Activated CD8-positive, alpha-beta T cell treated with anti-CD3 and anti-CD28 coated beads for 36 hours (primary cell): ENCODE results near the gene TSPAN5. TPM values are rescaled to one million over a fixed set of nuclear protein-coding genes. Genes with fewer than 3 reads are reported as not detected.

ENCODE experiments used
- ATAC-seq: fragments of 200-7000 bp; cut with Tn5 transposase; one replicate; pipeline ENCODE4 v1.10.0; 2021; ENCODE audit warnings: mild to moderate bottlenecking, moderate library complexity
- CTCF ChIA-PET: fragments of 350-600 bp; sonication (Branson Sonifier 250); formaldehyde crosslinking; loops from one replicate; lab custom pipeline; 2021; ENCODE audit warnings: antibody characterized with exemption; lab: Charles Lee
- POLR2A ChIA-PET: fragments of 350-600 bp; sonication (Branson Sonifier 250); formaldehyde crosslinking; loops from one replicate; lab custom pipeline; 2021; ENCODE audit warnings: antibody characterized with exemption; lab: Charles Lee
- DNase-seq: peaks from one replicate; pipeline ENCODE4 v3.0.0-alpha.2; 2020
- H3K27ac Mint-ChIP-seq: one replicate; pipeline ENCODE4 v1.8.0; 2021; ENCODE audit warnings: mild to moderate bottlenecking, mixed read lengths
- H3K27me3 Mint-ChIP-seq: one replicate; pipeline ENCODE4 v1.8.0; 2021; ENCODE audit warnings: mixed read lengths
- H3K36me3 Mint-ChIP-seq: one replicate; pipeline ENCODE4 v1.8.0; 2021; ENCODE audit warnings: low read depth, mixed read lengths
- H3K4me1 Mint-ChIP-seq: one replicate; pipeline ENCODE4 v1.8.0; 2021; ENCODE audit warnings: low read depth, mixed read lengths
- H3K4me3 Mint-ChIP-seq: one replicate; pipeline ENCODE4 v1.8.0; 2021; ENCODE audit warnings: mild to moderate bottlenecking, moderate library complexity, mixed read lengths
- H3K9me3 Mint-ChIP-seq: one replicate; pipeline ENCODE4 v1.8.0; 2021; ENCODE audit warnings: mixed read lengths
- CTCF ChIP-seq: fragments of 200-600 bp; IDR thresholded peaks from one replicate; pipeline ENCODE4 v1.8.0; 2022; ENCODE audit warnings: antibody characterized with exemption, mild to moderate bottlenecking
- intact Hi-C: fragments of 100-400 bp; cut with micrococcal nuclease; formaldehyde crosslinking; loops from one replicate; pipeline ENCODE4 v1.10.0; 2022
- total RNA-seq, 2 experiments: library from RNA; stranded (reverse); gene quantifications; one replicate each; pipeline ENCODE4 v1.2.3, GENCODE V29; 2021

Gene TSPAN5
- total RNA-seq, 2 experiments from 2014 or later: 18.5 to 21.9 TPM

- ChIA-PET CTCF (no interaction called here), POLR2A (no interaction called here)
- ATAC-seq (no peak), DNase-seq (no peak)
- Mint-ChIP-seq H3K27ac (no peak overlapping the region), H3K4me3 (no peak overlapping the region), H3K27me3 (no peaks in the 10 kb centered on the region), H3K4me1 (peaks cover 21% of the 10 kb centered on the region), H3K36me3 (peaks cover 47% of the 10 kb centered on the region), H3K9me3 (no peaks in the 10 kb centered on the region)
- no peak for TF ChIP-seq CTCF
- intact Hi-C loops: no loop called here
Measured at GRCh38 chr4:98473046-98473445, 185.4 kb downstream of the TSPAN5 start.

GRCh38 chr4:98470831-98471230 is 187.6 kb downstream of the TSPAN5 start:
- TF ChIP-seq CTCF: no peak
- ChIA-PET CTCF (interaction anchor here (1.1 to 1.4 kb wide), 3 partner anchors 12 to 187 kb away, joined by 3 to 4 read pairs (median 4); partner anchors contain the start of gene TSPAN5), POLR2A (no interaction called here)
- intact Hi-C loops: no loop called here
- no peaks in the 10 kb centered on the region for H3K27me3 Mint-ChIP-seq
- H3K27ac Mint-ChIP-seq: no peak overlapping the region
- no peak overlapping the region for H3K4me3 Mint-ChIP-seq
- peaks cover 38% of the 10 kb centered on the region for H3K36me3 Mint-ChIP-seq
- DNase-seq (no peak), ATAC-seq (no peak)
- H3K4me1 Mint-ChIP-seq: peaks cover 28% of the 10 kb centered on the region
- no peaks in the 10 kb centered on the region for H3K9me3 Mint-ChIP-seq

GRCh38 chr4:98470366-98470765 is 188.0 kb downstream of the TSPAN5 start:
- ChIA-PET POLR2A (no interaction called here), CTCF (interaction anchor here (0.9 to 1.2 kb wide), 3 partner anchors 25 to 525 kb away, joined by 3 to 4 read pairs (median 3); partner anchors contain the start of gene METAP1)
- H3K27ac Mint-ChIP-seq: no peak overlapping the region
- intact Hi-C loops: no loop called here
- H3K4me1 Mint-ChIP-seq: peaks cover 32% of the 10 kb centered on the region
- ATAC-seq (no peak), DNase-seq (no peak)
- no peak for TF ChIP-seq CTCF
- H3K27me3 Mint-ChIP-seq: no peaks in the 10 kb centered on the region
- peaks cover 37% of the 10 kb centered on the region for H3K36me3 Mint-ChIP-seq
- no peaks in the 10 kb centered on the region for H3K9me3 Mint-ChIP-seq
- no peak overlapping the region for H3K4me3 Mint-ChIP-seq

- intact Hi-C loops: loop anchor here (5.0 kb wide), 1 partner anchor 193 kb away; no protein-coding TSS in a partner anchor
- H3K4me1 Mint-ChIP-seq: peaks cover 32% of the 10 kb centered on the region
- H3K27me3 Mint-ChIP-seq: no peaks in the 10 kb centered on the region
- no peak for ATAC-seq
- no peaks in the 10 kb centered on the region for H3K9me3 Mint-ChIP-seq
- H3K36me3 Mint-ChIP-seq: peaks cover 31% of the 10 kb centered on the region
- POLR2A ChIA-PET: interaction anchor here (0.6 kb wide), 2 partner anchors 313 to 675 kb away, joined by 3 read pairs; no protein-coding TSS in a partner anchor
- no peak overlapping the region for H3K4me3 Mint-ChIP-seq
- CTCF ChIA-PET: interaction anchor here (0.8 to 1.2 kb wide), 3 partner anchors 8 to 525 kb away, joined by 3 to 4 read pairs (median 3); partner anchors contain the start of gene METAP1
- DNase-seq: no peak
- no peak for TF ChIP-seq CTCF
- no peak overlapping the region for H3K27ac Mint-ChIP-seq
Measured at GRCh38 chr4:98469771-98470170, 188.6 kb downstream of the TSPAN5 start.

GRCh38 chr4:98468709-98469108 is 189.7 kb downstream of the TSPAN5 start:
- intact Hi-C loops: loop anchor here (5.0 kb wide), 1 partner anchor 194 kb away; no protein-coding TSS in a partner anchor
- ChIA-PET CTCF (interaction anchor here (0.8 to 2.3 kb wide), 11 partner anchors 9 to 460 kb away, joined by 3 to 20 read pairs (median 3); partner anchors contain the start of gene TSPAN5), POLR2A (interaction anchor here (1.2 to 1.8 kb wide), 3 partner anchors 13 to 460 kb away, joined by 4 to 5 read pairs (median 4); partner anchors contain the start of gene EIF4E)
- Mint-ChIP-seq H3K36me3 (peaks cover 27% of the 10 kb centered on the region), H3K9me3 (no peaks in the 10 kb centered on the region), H3K4me1 (peaks cover 32% of the 10 kb centered on the region), H3K27ac (no peak overlapping the region), H3K4me3 (no peak overlapping the region), H3K27me3 (no peaks in the 10 kb centered on the region)
- TF ChIP-seq CTCF: no peak
- DNase-seq (no peak), ATAC-seq (no peak)
